Tibial artery (tissue), 4 donors: ENCODE data around the gene MAP2K4.

Experiments
- DNase-seq, 2 donors: peaks; one replicate each; pipeline ENCODE4 v3.0.0-alpha.2; 2019
- H3K27ac ChIP-seq, 2 donors: fragments of 200-600 bp; sonication (generic) in 1 of 2; 1 replicate in 1 of 2; 2 replicates in 1 of 2; pipeline ENCODE4 v1.5.1; 2018 to 2019; ENCODE audit warnings: mild to moderate bottlenecking in 1 of 2
- H3K27me3 ChIP-seq, 2 donors: fragments of 200-600 bp; sonication (generic) in 1 of 2; one replicate each; pipeline versions ENCODE4 v1.5.1 to v1.6.0; 2016 to 2019
- H3K36me3 ChIP-seq, 3 donors: fragments of 200-600 bp; sonication (generic) in 2 of 3; one replicate each; pipeline ENCODE4 v1.5.1; 2016 to 2019; ENCODE audit warnings: mild to moderate bottlenecking in 2 of 3
- H3K4me1 ChIP-seq, 4 donors: fragments of 200-600 bp; sonication (generic) in 2 of 4; 1 replicate in 3 of 4; 2 replicates in 1 of 4; pipeline ENCODE4 v1.5.1; 2016 to 2019
- H3K4me3 ChIP-seq, 2 donors: fragments of 200-600 bp; sonication (generic) in 1 of 2; 1 replicate in 1 of 2; 2 replicates in 1 of 2; pipeline ENCODE4 v1.5.1; 2018 to 2019; ENCODE audit warnings: mild to moderate bottlenecking in 2 of 2
- H3K9me3 ChIP-seq, 3 donors: fragments of 200-600 bp; sonication (generic) in 1 of 3; one replicate each; pipeline ENCODE4 v1.5.1; 2016 to 2019
- CTCF ChIP-seq, 2 experiments: fragments of 200-600 bp in 1 of 2; fragments of 450-650 bp in 1 of 2; IDR thresholded peaks; one replicate each; pipeline ENCODE4 v1.5.1; 2017 to 2019; ENCODE audit warnings: antibody characterized with exemption in 2 of 2, mild to moderate bottlenecking in 1 of 2, moderate library complexity in 1 of 2
- intact Hi-C: fragments of 100-400 bp; cut with DNase I; formaldehyde crosslinking; loops from one replicate; pipeline ENCODE4 v1.15.0; 2023; ENCODE audit warnings: low total_unique reads

MAP2K4 gene

GRCh38 chr17:12113156-12113555 is 92.5 kb downstream of the MAP2K4 start:
- no peak overlapping the region for H3K27ac ChIP-seq
- H3K27me3 ChIP-seq = no peaks in the 10 kb centered on the region
- H3K4me1 ChIP-seq = peaks cover 0 to 5% (median 0%) of the 10 kb centered on the region in 4 donors
- intact Hi-C loops = no loop called here
- no peak overlapping the region for H3K4me3 ChIP-seq
- no peaks in the 10 kb centered on the region for H3K9me3 ChIP-seq
- TF ChIP-seq CTCF (IDR thresholded peaks at IDR 0.05) = no peak
- H3K36me3 ChIP-seq = peaks cover 42 to 48% (median 46%) of the 10 kb centered on the region in 3 donors
- no peak for DNase-seq

GRCh38 chr17:12114686-12115418 is 94.2 kb downstream of the MAP2K4 start:
- Histone ChIP-seq H3K36me3 (peaks cover 45 to 49% (median 48%) of the 10 kb centered on the region in 3 donors), H3K4me1 (no peaks in the 10 kb centered on the region), H3K4me3 (no peak overlapping the region), H3K27me3 (no peaks in the 10 kb centered on the region), H3K9me3 (no peaks in the 10 kb centered on the region), H3K27ac (no peak overlapping the region)
- no peak for TF ChIP-seq CTCF (IDR thresholded peaks at IDR 0.05)
- intact Hi-C loops = no loop called here
- no peak for DNase-seq

GRCh38 chr17:12116143-12116542 is 95.5 kb downstream of the MAP2K4 start:
- Histone ChIP-seq H3K9me3 (no peaks in the 10 kb centered on the region), H3K27me3 (no peaks in the 10 kb centered on the region), H3K27ac (no peak overlapping the region), H3K4me3 (no peak overlapping the region), H3K4me1 (no peaks in the 10 kb centered on the region), H3K36me3 (peaks cover 41 to 49% (median 45%) of the 10 kb centered on the region in 3 donors)
- TF ChIP-seq CTCF (IDR thresholded peaks at IDR 0.05) = no peak
- no peak for DNase-seq
- intact Hi-C loops = no loop called here

GRCh38 chr17:12118617-12119016 is 97.9 kb downstream of the MAP2K4 start:
- H3K27ac ChIP-seq = no peak overlapping the region
- intact Hi-C loops = no loop called here
- H3K36me3 ChIP-seq = peaks cover 23 to 36% (median 35%) of the 10 kb centered on the region in 3 donors
- H3K9me3 ChIP-seq = no peaks in the 10 kb centered on the region
- H3K27me3 ChIP-seq = no peaks in the 10 kb centered on the region
- H3K4me1 ChIP-seq = peaks cover 0 to 14% (median 4%) of the 10 kb centered on the region in 4 donors
- no peak for TF ChIP-seq CTCF (IDR thresholded peaks at IDR 0.05)
- no peak overlapping the region for H3K4me3 ChIP-seq
- DNase-seq = no peak

GRCh38 chr17:12122075-12122474 is 101.4 kb downstream of the MAP2K4 start:
- intact Hi-C loops = no loop called here

More at GRCh38 chr17:12122075-12122474, 101.4 kb downstream of the MAP2K4 start:
- DNase-seq = no peak
- no peak overlapping the region for H3K4me3 ChIP-seq
- H3K9me3 ChIP-seq = no peaks in the 10 kb centered on the region
- no peaks in the 10 kb centered on the region for H3K27me3 ChIP-seq
- no peak for TF ChIP-seq CTCF (IDR thresholded peaks at IDR 0.05)
- peaks cover 0 to 14% (median 4%) of the 10 kb centered on the region in 4 donors for H3K4me1 ChIP-seq
- peak overlapping the region in 1 of 2 donors; percentile 23 for H3K27ac ChIP-seq
- H3K36me3 ChIP-seq = peaks cover 26 to 35% (median 35%) of the 10 kb centered on the region in 3 donors
